Immature natural killer cell (primary cell): ENCODE measurements around the gene CNTNAP3. TPM values are rescaled to one million over a fixed set of nuclear protein-coding genes. Genes with fewer than 3 reads are reported as not detected.
"Not testable (repeated sequence)": the region's sequence is repeated elsewhere in the genome, so short reads cannot be mapped to it uniquely, and the experiment has no call there.

Source experiments
- DNase-seq, 3 donors: peaks; one replicate each; pipeline ENCODE4 v3.0.0; 2022; ENCODE audit warnings: mixed read lengths in 1 of 3
- H3K27ac Mint-ChIP-seq, 6 donors: one replicate each; pipeline ENCODE4 v1.8.0; 2020; ENCODE audit warnings: mixed read lengths in 6 of 6, mild to moderate bottlenecking in 5 of 6, inconsistent platforms in 4 of 6, moderate library complexity in 3 of 6
- H3K27me3 Mint-ChIP-seq, 3 donors: one replicate each; pipeline ENCODE4 v1.8.0; 2020 to 2021; ENCODE audit warnings: low read depth in 3 of 3, mild to moderate bottlenecking in 3 of 3, mixed read lengths in 3 of 3, moderate library complexity in 3 of 3, inconsistent platforms in 1 of 3
- H3K36me3 Mint-ChIP-seq, 3 donors: one replicate each; pipeline ENCODE4 v1.8.0; 2020; ENCODE audit warnings: mixed read lengths in 3 of 3, inconsistent platforms in 2 of 3, mild to moderate bottlenecking in 2 of 3
- H3K4me1 Mint-ChIP-seq, 2 donors: one replicate each; pipeline ENCODE4 v1.8.0; 2020; ENCODE audit warnings: inconsistent platforms in 2 of 2, mild to moderate bottlenecking in 2 of 2, mixed read lengths in 2 of 2, moderate library complexity in 1 of 2
- H3K4me3 Mint-ChIP-seq, 5 donors: one replicate each; pipeline ENCODE4 v1.8.0; 2020; ENCODE audit warnings: mild to moderate bottlenecking in 5 of 5, mixed read lengths in 5 of 5, inconsistent platforms in 3 of 5, moderate library complexity in 3 of 5
- H3K9me3 Mint-ChIP-seq, 6 donors: one replicate each; pipeline ENCODE4 v1.8.0; 2020; ENCODE audit warnings: mild to moderate bottlenecking in 6 of 6, mixed read lengths in 6 of 6, inconsistent platforms in 4 of 6, moderate library complexity in 3 of 6
- polyA plus RNA-seq, 3 donors: library from polyadenylated mRNA; unstranded; fragments of 300-500 nt; fragmentation: Illumina TruSeq; gene quantifications; one replicate each; pipeline ENCODE4 v1.2.3, GENCODE V29; 2021

CNTNAP3 gene
- polyA plus RNA-seq, 3 donors from 2014 or later: not detected

DNA sequence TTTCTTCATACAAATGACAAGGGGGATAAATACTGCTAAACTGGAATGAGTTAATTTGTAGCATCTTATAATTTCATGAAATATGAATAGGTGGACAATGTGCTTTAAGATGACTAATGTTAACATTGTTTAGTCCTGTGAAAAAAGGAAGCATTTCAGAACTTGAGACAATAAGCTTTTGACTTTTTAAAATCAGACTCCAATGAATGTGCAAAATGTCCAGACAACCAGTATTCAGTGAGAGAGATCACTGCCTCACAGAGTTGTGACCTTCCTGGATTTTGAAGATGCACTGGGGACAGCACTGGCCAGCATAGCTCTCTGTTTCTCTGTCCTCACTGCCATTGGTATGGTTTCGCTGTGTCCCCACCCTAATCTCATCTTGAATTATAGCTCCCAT, 249.7 kb downstream of the CNTNAP3 start:
- not testable (repeated sequence) for H3K4me3 Mint-ChIP-seq, H3K36me3 Mint-ChIP-seq, H3K27me3 Mint-ChIP-seq, H3K27ac Mint-ChIP-seq, DNase-seq, H3K4me1 Mint-ChIP-seq
- peaks cover 4 to 24% (median 11%) of the 10 kb centered on the region in 6 donors for H3K9me3 Mint-ChIP-seq

GRCh38 chr9:39033849-39034248, 254.1 kb downstream of the CNTNAP3 start:
- H3K9me3 Mint-ChIP-seq, DNase-seq, H3K4me1 Mint-ChIP-seq, H3K27me3 Mint-ChIP-seq, H3K36me3 Mint-ChIP-seq, H3K27ac Mint-ChIP-seq, H3K4me3 Mint-ChIP-seq: not testable (repeated sequence)

DNA sequence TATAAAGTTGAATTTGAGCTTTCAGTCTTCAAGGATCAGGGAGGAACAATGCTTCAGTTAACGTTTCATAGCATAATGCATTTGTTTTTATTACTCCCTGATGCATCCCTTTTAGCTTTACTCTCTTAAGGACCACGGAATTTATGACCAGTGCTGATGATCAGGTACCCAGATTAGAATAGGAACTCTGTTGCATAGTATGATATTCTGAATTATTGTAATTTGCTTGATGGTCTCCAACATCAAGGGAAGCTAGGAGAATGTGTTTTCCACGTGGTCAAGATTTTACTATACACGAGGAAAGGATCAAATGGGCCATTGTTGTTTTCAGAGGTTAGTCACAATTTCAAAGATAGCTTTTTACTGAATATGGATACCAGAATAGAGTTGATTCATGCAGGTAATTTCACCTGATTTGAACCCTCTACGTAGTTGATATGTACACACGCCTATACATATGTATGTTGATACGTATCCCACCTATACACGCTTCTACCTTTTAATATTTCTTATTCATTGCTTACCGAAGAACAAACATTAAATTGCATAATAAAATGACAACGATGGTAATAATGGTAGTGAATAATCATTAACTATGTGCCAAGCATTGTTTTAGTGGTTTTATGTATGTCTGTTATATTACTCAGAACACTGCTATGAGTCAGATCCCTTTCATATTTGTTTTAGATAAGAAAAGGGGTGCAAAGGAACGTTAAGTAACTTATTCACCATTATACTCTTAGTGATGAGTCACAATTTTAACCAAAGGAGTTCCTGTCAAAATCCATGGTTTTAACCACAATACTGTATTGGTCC, 257.6 kb downstream of the CNTNAP3 start:
- not testable (repeated sequence) for H3K4me3 Mint-ChIP-seq, H3K4me1 Mint-ChIP-seq, H3K36me3 Mint-ChIP-seq, H3K27ac Mint-ChIP-seq, H3K27me3 Mint-ChIP-seq, DNase-seq, H3K9me3 Mint-ChIP-seq

DNA sequence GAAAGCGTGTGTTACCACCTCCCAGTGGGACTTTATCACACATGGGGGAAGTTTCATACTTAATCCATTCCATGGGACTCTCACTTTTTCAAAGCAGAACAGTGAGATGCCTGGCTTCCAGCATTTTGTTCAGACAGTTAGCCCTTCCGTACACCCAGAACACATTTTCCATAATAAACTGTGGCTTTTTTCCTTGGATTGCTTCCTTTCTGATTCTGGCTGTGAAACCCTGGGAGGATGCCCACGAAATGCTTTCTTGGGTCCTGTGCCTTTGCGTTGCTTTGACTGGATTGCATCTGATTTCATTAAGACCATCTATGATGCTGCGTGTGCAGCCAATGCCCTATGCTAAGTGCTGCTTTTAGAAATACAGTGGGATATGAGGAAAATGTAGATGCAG, 259.1 kb downstream of the CNTNAP3 start:
- H3K36me3 Mint-ChIP-seq, DNase-seq, H3K9me3 Mint-ChIP-seq, H3K4me3 Mint-ChIP-seq, H3K27me3 Mint-ChIP-seq, H3K4me1 Mint-ChIP-seq, H3K27ac Mint-ChIP-seq: not testable (repeated sequence)

GRCh38 chr9:39028168-39028567, 259.8 kb downstream of the CNTNAP3 start:
- not testable (repeated sequence) for DNase-seq, H3K27me3 Mint-ChIP-seq, H3K4me1 Mint-ChIP-seq, H3K27ac Mint-ChIP-seq, H3K4me3 Mint-ChIP-seq, H3K9me3 Mint-ChIP-seq, H3K36me3 Mint-ChIP-seq

DNA sequence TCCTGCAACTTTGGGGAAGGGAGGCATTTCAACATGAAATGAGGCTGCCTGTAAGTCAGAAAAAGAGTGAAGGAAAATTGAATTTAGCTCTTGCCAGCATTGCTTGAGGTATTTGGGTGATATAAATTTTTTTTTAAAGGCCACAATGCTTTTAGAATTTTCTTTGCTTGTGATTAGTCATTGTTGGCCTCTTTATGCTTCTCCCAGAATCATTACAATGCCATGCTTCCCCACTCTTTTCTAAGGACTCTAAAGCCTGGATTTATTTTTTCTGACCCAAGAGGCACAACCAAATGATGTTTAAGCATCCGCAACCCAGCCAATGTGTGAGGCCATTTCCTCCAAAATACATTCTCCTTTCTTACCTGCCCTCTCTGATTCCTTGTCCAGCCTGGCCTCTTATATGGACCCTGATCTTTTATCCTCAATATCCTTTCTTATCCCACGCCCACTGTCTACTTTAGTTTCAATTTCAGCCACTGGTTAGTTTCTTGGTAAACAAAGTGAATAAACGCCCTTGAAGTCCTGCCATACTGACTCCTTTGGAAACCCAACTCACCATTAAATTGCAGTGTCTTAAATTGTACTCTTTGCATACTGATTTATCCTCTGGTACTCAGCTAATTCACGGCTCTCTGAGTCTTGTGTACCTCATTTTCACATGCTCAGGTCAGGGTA, 261.9 kb downstream of the CNTNAP3 start:
- DNase-seq, H3K9me3 Mint-ChIP-seq, H3K27me3 Mint-ChIP-seq, H3K4me1 Mint-ChIP-seq, H3K36me3 Mint-ChIP-seq, H3K4me3 Mint-ChIP-seq, H3K27ac Mint-ChIP-seq: not testable (repeated sequence)

Other genes with a start within 250 kb of the CNTNAP3 start
- gene SPATA31A1, start 67.5 kb upstream of the CNTNAP3 start, polyA plus RNA-seq: not detected